Fibroblast of mammary gland (primary cell): ENCODE measurements around the gene LRRK1.

Experiments used
- DNase-seq: peaks from one replicate; pipeline ENCODE4 v3.0.0-alpha.2; 2010; ENCODE audit warnings: low read depth
- H3K4me3 ChIP-seq: 2 replicates; pipeline ENCODE4 v1.5.1; 2011; ENCODE audit warnings: low read depth, mild to moderate bottlenecking, low read length, moderate library complexity; ENCODE audit not compliant: control insufficient read depth
- CTCF ChIP-seq: conservative IDR thresholded peaks from 2 replicates; pipeline ENCODE4 v1.5.1; 2011; ENCODE audit warnings: low read depth, low read length, inconsistent platforms; ENCODE audit not compliant: control insufficient read depth, insufficient read depth

The LRRK1 gene

GRCh38 chr15:101024706-101025500 lies 105.7 kb downstream of the LRRK1 start:
- H3K4me3 ChIP-seq = no peak overlapping the region
- no peak for DNase-seq
- no peak for TF ChIP-seq CTCF

- H3K4me3 ChIP-seq = no peak overlapping the region
- no peak for DNase-seq
- TF ChIP-seq CTCF = no peak
Measured at GRCh38 chr15:101025501-101025885, 106.3 kb downstream of the LRRK1 start.

GRCh38 chr15:101025896-101026631 lies 106.9 kb downstream of the LRRK1 start:
- DNase-seq = no peak
- no peak for TF ChIP-seq CTCF
- H3K4me3 ChIP-seq = no peak overlapping the region

- no peak for DNase-seq
- H3K4me3 ChIP-seq = no peak overlapping the region
- TF ChIP-seq CTCF = no peak
Measured at GRCh38 chr15:101026656-101027272, 107.6 kb downstream of the LRRK1 start.

- DNase-seq = no peak
- H3K4me3 ChIP-seq = no peak overlapping the region
- no peak for TF ChIP-seq CTCF
Measured at GRCh38 chr15:101027273-101027901, 108.2 kb downstream of the LRRK1 start.

- TF ChIP-seq CTCF = no peak
- no peak overlapping the region for H3K4me3 ChIP-seq
- no peak for DNase-seq
Measured at GRCh38 chr15:101027920-101028319, 108.8 kb downstream of the LRRK1 start.
